IPS-NIHi7 (cell line): ENCODE results near the gene ANO3.

Source experiments
- DNase-seq: peaks from one replicate; pipeline ENCODE4 v3.0.0; 2012; ENCODE audit warnings: mixed read lengths; ENCODE audit errors: extremely low spot score

The ANO3 gene

GRCh38 chr11:26359055-26359454 is 27.1 kb downstream of the ANO3 start:
- no peak for DNase-seq

- no peak for DNase-seq
These were observed 33.4 kb downstream of the ANO3 start for GRCh38 chr11:26365284-26365683.

- no peak for DNase-seq
These were observed 45.7 kb downstream of the ANO3 start for GRCh38 chr11:26377619-26378018.

GRCh38 chr11:26399336-26399735 is 67.4 kb downstream of the ANO3 start:
- DNase-seq = no peak

- no peak for DNase-seq
These were observed 78.9 kb downstream of the ANO3 start for GRCh38 chr11:26410706-26411366.

- DNase-seq = no peak
These were observed 81.0 kb downstream of the ANO3 start for GRCh38 chr11:26412955-26413354.

- DNase-seq = no peak
These were observed 86.5 kb downstream of the ANO3 start for GRCh38 chr11:26418386-26418912.

- DNase-seq = no peak
These were observed 88.4 kb downstream of the ANO3 start for GRCh38 chr11:26420331-26420730.

GRCh38 chr11:26424255-26424654 is 92.3 kb downstream of the ANO3 start:
- no peak for DNase-seq

- DNase-seq = no peak
These were observed 107.9 kb downstream of the ANO3 start for GRCh38 chr11:26439854-26440253.

- DNase-seq = no peak
These were observed 110.2 kb downstream of the ANO3 start for GRCh38 chr11:26442131-26442530.

GRCh38 chr11:26443617-26444016 is 111.7 kb downstream of the ANO3 start:
- no peak for DNase-seq

- DNase-seq = no peak
These were observed 125.7 kb downstream of the ANO3 start for GRCh38 chr11:26457636-26458035.

GRCh38 chr11:26465274-26465673 is 133.3 kb downstream of the ANO3 start:
- no peak for DNase-seq

GRCh38 chr11:26467506-26467905 is 135.6 kb downstream of the ANO3 start:
- DNase-seq = no peak

GRCh38 chr11:26470992-26471391 is 139.1 kb downstream of the ANO3 start:
- DNase-seq = no peak

GRCh38 chr11:26473216-26474194 is 141.6 kb downstream of the ANO3 start:
- no peak for DNase-seq

GRCh38 chr11:26474401-26474800 is 142.5 kb downstream of the ANO3 start:
- DNase-seq = no peak

GRCh38 chr11:26477396-26477795 is 145.5 kb downstream of the ANO3 start:
- no peak for DNase-seq

GRCh38 chr11:26478710-26479109 is 146.8 kb downstream of the ANO3 start:
- DNase-seq = no peak

GRCh38 chr11:26480041-26480440 is 148.1 kb downstream of the ANO3 start:
- DNase-seq = no peak

GRCh38 chr11:26483108-26483507 is 151.2 kb downstream of the ANO3 start:
- no peak for DNase-seq

- no peak for DNase-seq
These were observed 158.6 kb downstream of the ANO3 start for GRCh38 chr11:26490546-26490945.
